Fibroblast of lung (primary cell): Measurements from ENCODE around the gene KRCC1. TPM values are rescaled to one million over a fixed set of nuclear protein-coding genes. Genes with fewer than 3 reads are reported as not detected.

Experiments used
- DNase-seq, 2 donors: peaks; one replicate each; pipeline versions ENCODE4 v3.0.0 to v3.0.0-alpha.2; 2010; ENCODE audit warnings: low read depth in 2 of 2
- H2AFZ ChIP-seq: 2 replicates; pipeline ENCODE4 v1.5.1; 2012; ENCODE audit warnings: low read length, control low read depth, inconsistent platforms
- H3K27ac ChIP-seq: 2 replicates; pipeline ENCODE4 v1.5.1; 2011; ENCODE audit warnings: low read length, control low read depth; ENCODE audit not compliant: insufficient read depth
- H3K27me3 ChIP-seq: 2 replicates; pipeline ENCODE4 v1.5.1; 2011; ENCODE audit warnings: mild to moderate bottlenecking, low read length; ENCODE audit not compliant: control insufficient read depth, insufficient read depth
- H3K36me3 ChIP-seq: 2 replicates; pipeline ENCODE4 v1.5.1; 2011; ENCODE audit warnings: low read length; ENCODE audit not compliant: control insufficient read depth, insufficient read depth
- H3K4me1 ChIP-seq: 2 replicates; pipeline ENCODE4 v1.5.1; 2011; ENCODE audit warnings: low read length; ENCODE audit not compliant: control insufficient read depth, insufficient read depth; ENCODE audit errors: extremely low read depth
- H3K4me2 ChIP-seq: 2 replicates; pipeline ENCODE4 v1.5.1; 2011; ENCODE audit warnings: low read length, control low read depth; ENCODE audit not compliant: insufficient read depth; ENCODE audit errors: extremely low read depth
- H3K4me3 ChIP-seq, 4 experiments: fragments of 200-600 bp in 1 of 4; sonication (generic) in 1 of 4; replicated peaks in 1 of 4; 2 replicates each; pipeline ENCODE4 v1.5.1; 2011 to 2016; ENCODE audit warnings: low read length in 4 of 4, low read depth in 3 of 4, mild to moderate bottlenecking in 3 of 4, control low read depth in 2 of 4, inconsistent platforms in 1 of 4, mixed read lengths in 1 of 4; ENCODE audit not compliant: insufficient read depth in 1 of 4; ENCODE audit errors: control extremely low read depth in 1 of 4
- H3K79me2 ChIP-seq: 2 replicates; pipeline ENCODE4 v1.5.1; 2012; ENCODE audit warnings: mild to moderate bottlenecking, low read length, inconsistent platforms; ENCODE audit not compliant: control insufficient read depth, insufficient read depth
- H3K9ac ChIP-seq: 2 replicates; pipeline ENCODE4 v1.5.1; 2011; ENCODE audit warnings: mild to moderate bottlenecking, low read length, control low read depth; ENCODE audit not compliant: insufficient read depth
- H3K9me3 ChIP-seq: 2 replicates; pipeline ENCODE4 v1.5.1; 2012; ENCODE audit warnings: low read depth, low read length; ENCODE audit not compliant: control insufficient read depth, insufficient read depth
- H4K20me1 ChIP-seq: 2 replicates; pipeline ENCODE4 v1.5.1; 2011; ENCODE audit warnings: low read length; ENCODE audit not compliant: control insufficient read depth, insufficient read depth; ENCODE audit errors: extremely low read depth
- EZH2 ChIP-seq: IDR thresholded peaks from 2 replicates; pipeline ENCODE4 v1.5.1; 2012; ENCODE audit warnings: low read length, control low read depth, mild to moderate bottlenecking; ENCODE audit errors: missing control alignments
- polyA plus RNA-seq, 2 donors: library from polyadenylated mRNA; depleted of rRNA in 1 of 2; stranded (reverse) in 1 of 2; unstranded in 1 of 2; fragments of >200 nt; gene quantifications; 2 replicates each; pipeline ENCODE4 v1.2.1, GENCODE V29; 2011 to 2012; ENCODE audit warnings: missing spikeins in 1 of 2
- total RNA-seq: library from RNA; depleted of rRNA; stranded (reverse); fragments of >200 nt; gene quantifications from 2 replicates; pipeline ENCODE4 v1.2.1, GENCODE V29; 2014
- TF ChIP-seq, protein P1 (sequence below), 2 donors: IDR thresholded peaks in 1 of 2; conservative IDR thresholded peaks in 1 of 2; 1 replicate in 1 of 2; 2 replicates in 1 of 2; pipeline ENCODE4 v1.5.1; 2011 to 2012; ENCODE audit warnings: low read length in 2 of 2, control low read depth in 1 of 2, inconsistent platforms in 1 of 2, low read depth in 1 of 2, mild to moderate bottlenecking in 1 of 2

Gene KRCC1
- total and polyA plus RNA-seq, 2 donors (not counting 1 experiment from before 2014, with no cell fraction given), result 39.3 to 44.4 TPM

DNA sequence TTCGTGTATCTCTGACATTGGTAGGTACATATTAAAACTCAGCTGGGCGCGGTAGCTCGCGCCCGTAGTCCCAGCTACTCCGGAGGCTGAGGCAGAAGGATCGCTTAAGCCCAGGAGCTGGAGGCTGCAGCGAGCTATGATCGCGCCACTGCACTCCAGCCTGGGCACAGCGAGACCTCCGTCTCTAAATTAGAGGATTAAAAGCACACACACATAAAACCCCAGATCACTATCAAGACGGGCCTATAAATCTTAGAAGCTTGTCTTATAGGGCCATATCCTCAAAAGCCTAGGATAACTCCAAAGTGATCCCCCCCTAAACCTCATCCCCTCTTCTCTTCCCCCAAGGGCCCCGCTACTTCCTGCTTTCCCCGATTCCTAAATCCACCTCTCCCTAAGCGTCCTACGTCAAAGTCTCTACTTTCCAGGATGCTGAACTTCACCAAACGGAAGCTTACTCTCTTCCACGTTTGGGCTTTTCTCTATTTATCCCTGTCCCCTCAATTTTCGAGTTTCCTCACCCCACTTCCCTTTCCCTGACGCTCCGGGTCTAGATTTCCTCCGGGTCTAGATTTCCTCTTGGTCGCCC lies 707 bp downstream of the KRCC1 start:
- H3K4me1 ChIP-seq, result peaks cover 7% of the 10 kb centered on the region
- peak overlapping the region; percentile 73 to 86 (median 84) for H3K4me3 ChIP-seq
- peak overlapping the region; percentile 99 for H3K9ac ChIP-seq
- no peaks in the 10 kb centered on the region for H4K20me1 ChIP-seq
- TF ChIP-seq, protein P1, sequence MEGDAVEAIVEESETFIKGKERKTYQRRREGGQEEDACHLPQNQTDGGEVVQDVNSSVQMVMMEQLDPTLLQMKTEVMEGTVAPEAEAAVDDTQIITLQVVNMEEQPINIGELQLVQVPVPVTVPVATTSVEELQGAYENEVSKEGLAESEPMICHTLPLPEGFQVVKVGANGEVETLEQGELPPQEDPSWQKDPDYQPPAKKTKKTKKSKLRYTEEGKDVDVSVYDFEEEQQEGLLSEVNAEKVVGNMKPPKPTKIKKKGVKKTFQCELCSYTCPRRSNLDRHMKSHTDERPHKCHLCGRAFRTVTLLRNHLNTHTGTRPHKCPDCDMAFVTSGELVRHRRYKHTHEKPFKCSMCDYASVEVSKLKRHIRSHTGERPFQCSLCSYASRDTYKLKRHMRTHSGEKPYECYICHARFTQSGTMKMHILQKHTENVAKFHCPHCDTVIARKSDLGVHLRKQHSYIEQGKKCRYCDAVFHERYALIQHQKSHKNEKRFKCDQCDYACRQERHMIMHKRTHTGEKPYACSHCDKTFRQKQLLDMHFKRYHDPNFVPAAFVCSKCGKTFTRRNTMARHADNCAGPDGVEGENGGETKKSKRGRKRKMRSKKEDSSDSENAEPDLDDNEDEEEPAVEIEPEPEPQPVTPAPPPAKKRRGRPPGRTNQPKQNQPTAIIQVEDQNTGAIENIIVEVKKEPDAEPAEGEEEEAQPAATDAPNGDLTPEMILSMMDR (conservative IDR thresholded peaks at IDR 0.05 in 1 of 2, IDR thresholded peaks at IDR 0.05 in 1 of 2; ENCODE audit: low read depth in 1 of 2, low read length in 2 of 2), result no peak
- TF ChIP-seq EZH2, result no peak
- H3K9me3 ChIP-seq, result no peaks in the 10 kb centered on the region
- H3K27ac ChIP-seq, result peak overlapping the region; percentile 96
- peak overlapping the region; percentile 91 for H3K4me2 ChIP-seq
- H3K79me2 ChIP-seq, result peaks cover 31% of the 10 kb centered on the region
- no peaks in the 10 kb centered on the region for H3K36me3 ChIP-seq
- peak overlapping the region; percentile 60 for H2AFZ ChIP-seq
- H3K27me3 ChIP-seq, result no peaks in the 10 kb centered on the region
- peak; percentile 48 to 66 for DNase-seq

DNA sequence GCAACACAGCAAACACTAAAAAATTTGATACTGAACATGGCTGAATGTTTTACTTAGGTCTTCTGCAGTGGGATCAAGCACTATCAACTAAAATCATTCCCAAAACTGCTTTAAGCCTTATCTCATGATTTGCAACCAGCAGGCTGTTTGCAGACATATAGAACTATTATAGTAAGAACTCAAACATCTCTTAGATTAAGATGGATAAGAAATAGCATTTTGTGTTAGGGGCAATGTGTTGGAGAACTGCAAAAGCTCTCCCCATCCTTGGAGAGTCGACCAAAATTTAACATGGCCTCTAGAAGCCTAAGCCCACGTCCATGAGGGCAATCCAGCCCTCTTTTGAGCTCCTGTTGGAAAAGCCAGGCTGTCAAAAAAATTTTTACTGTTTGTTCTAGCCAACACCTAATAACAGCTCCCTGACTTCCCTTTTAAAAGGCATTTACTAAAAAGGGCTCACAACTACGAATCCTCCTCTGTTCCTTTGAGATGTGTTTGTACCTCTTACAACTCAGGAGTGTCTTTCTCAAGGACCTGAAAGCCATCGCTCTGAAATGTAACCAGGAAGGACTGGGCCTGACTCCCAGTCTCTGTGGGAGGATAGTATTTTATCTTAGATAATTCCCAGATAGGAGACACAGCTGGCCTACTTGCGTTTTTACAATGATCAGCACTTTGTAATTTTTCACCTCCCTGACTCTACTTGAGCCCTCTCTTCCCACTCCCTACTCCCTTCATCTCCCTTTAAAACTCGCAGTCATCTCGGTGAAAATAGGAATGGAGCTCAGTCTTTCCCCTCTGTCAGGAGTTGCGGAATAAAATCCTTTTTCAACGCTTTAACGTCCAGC lies 1.4 kb downstream of the KRCC1 start:
- Histone ChIP-seq H3K27ac (peak overlapping the region; percentile 96), H3K79me2 (peaks cover 32% of the 10 kb centered on the region), H3K4me1 (peaks cover 7% of the 10 kb centered on the region), H3K4me2 (peak overlapping the region; percentile 91), H2AFZ (no peak overlapping the region), H3K4me3 (peak overlapping the region; percentile 73 to 86 (median 84)), H3K36me3 (no peaks in the 10 kb centered on the region), H3K9me3 (no peaks in the 10 kb centered on the region), H3K27me3 (no peaks in the 10 kb centered on the region), H4K20me1 (no peaks in the 10 kb centered on the region), H3K9ac (no peak overlapping the region)
- peak; percentile 15 to 53 for DNase-seq
- no peak for TF ChIP-seq EZH2
- TF ChIP-seq, protein P1 (conservative IDR thresholded peaks at IDR 0.05 in 1 of 2, IDR thresholded peaks at IDR 0.05 in 1 of 2; ENCODE audit: low read depth in 1 of 2, low read length in 2 of 2), result no peak

DNA sequence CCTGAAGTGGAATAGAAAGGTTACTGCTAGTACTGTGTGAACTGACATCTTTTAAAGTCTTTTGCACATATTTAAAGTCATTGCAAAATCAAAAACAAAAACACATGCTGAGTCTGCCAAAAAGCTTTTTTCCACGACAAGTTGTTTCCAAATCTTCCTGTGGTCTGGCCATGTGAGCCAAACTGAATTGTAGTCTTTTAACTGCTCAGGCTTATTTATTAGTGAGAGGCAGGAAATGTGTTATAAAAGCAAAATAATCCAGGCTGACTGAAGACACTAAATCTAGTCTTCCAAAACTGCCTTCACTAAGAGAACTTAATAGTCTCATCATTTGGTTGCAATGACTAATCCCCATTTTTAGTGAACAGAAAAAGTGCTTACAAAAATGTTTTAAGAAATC lies 2.3 kb downstream of the KRCC1 start:
- Histone ChIP-seq H4K20me1 (no peaks in the 10 kb centered on the region), H3K4me3 (peak overlapping the region in 2 of 4 experiments; percentile 5 to 86), H3K4me1 (peaks cover 7% of the 10 kb centered on the region), H3K27me3 (no peaks in the 10 kb centered on the region), H3K4me2 (peak overlapping the region; percentile 70), H3K27ac (no peak overlapping the region), H3K9ac (no peak overlapping the region), H3K9me3 (no peaks in the 10 kb centered on the region), H3K79me2 (peaks cover 32% of the 10 kb centered on the region), H2AFZ (no peak overlapping the region), H3K36me3 (no peaks in the 10 kb centered on the region)
- TF ChIP-seq EZH2, result no peak
- TF ChIP-seq, protein P1 (conservative IDR thresholded peaks at IDR 0.05 in 1 of 2, IDR thresholded peaks at IDR 0.05 in 1 of 2; ENCODE audit: low read depth in 1 of 2, low read length in 2 of 2), result no peak
- peak; percentile 29 to 78 for DNase-seq
